Lung (tissue), 12 donors: ENCODE measurements around the gene CTU2. TPM values are rescaled to one million over a fixed set of nuclear protein-coding genes. Genes with fewer than 3 reads are reported as not detected.

Experiments
- ATAC-seq: fragments of 200-7000 bp; cut with Tn5 transposase; one replicate; pipeline ENCODE4 v1.9.1; 2020; ENCODE audit warnings: moderate number of reproducible peaks; ENCODE audit not compliant: insufficient read depth, low FRiP score
- DNase-seq, 3 donors: peaks; one replicate each; pipeline ENCODE4 v3.0.0-alpha.2; 2013 to 2017
- H3K27ac ChIP-seq, 2 donors: one replicate each; pipeline ENCODE4 v1.5.1; 2013; ENCODE audit warnings: mild to moderate bottlenecking in 2 of 2, moderate library complexity in 2 of 2, control low read depth in 1 of 2, inconsistent platforms in 1 of 2, low read depth in 1 of 2, low read length in 1 of 2
- H3K27me3 ChIP-seq, 3 donors: one replicate each; pipeline ENCODE4 v1.5.1; 2013; ENCODE audit warnings: low read length in 2 of 3; ENCODE audit not compliant: control insufficient read depth in 3 of 3, insufficient read depth in 3 of 3
- H3K36me3 ChIP-seq, 4 donors: one replicate each; pipeline ENCODE4 v1.5.1; 2013; ENCODE audit warnings: low read length in 4 of 4, mild to moderate bottlenecking in 1 of 4, moderate library complexity in 1 of 4; ENCODE audit not compliant: control insufficient read depth in 4 of 4, insufficient read depth in 4 of 4
- H3K4me1 ChIP-seq, 5 donors: one replicate each; pipeline ENCODE4 v1.5.1; 2013; ENCODE audit warnings: low read length in 5 of 5, mild to moderate bottlenecking in 2 of 5, moderate library complexity in 1 of 5; ENCODE audit not compliant: control insufficient read depth in 5 of 5, insufficient read depth in 5 of 5
- H3K4me3 ChIP-seq: one replicate; pipeline ENCODE4 v1.5.1; 2013; ENCODE audit warnings: mild to moderate bottlenecking, control low read depth, moderate library complexity
- H3K9ac ChIP-seq, 2 donors: one replicate each; pipeline ENCODE4 v1.5.1; 2013; ENCODE audit warnings: low read length in 2 of 2, control low read depth in 1 of 2; ENCODE audit not compliant: insufficient read depth in 1 of 2
- H3K9me3 ChIP-seq, 4 donors: one replicate each; pipeline ENCODE4 v1.5.1; 2013; ENCODE audit warnings: low read length in 3 of 4, mild to moderate bottlenecking in 1 of 4, moderate library complexity in 1 of 4; ENCODE audit not compliant: control insufficient read depth in 4 of 4, insufficient read depth in 3 of 4
- WGBS, 2 donors: extraction: QIAGEN DNeasy Blood & Tissue Kit; methylation state at CpG; one replicate each; pipeline ENCODE4 v1.1.7; 2013; 5-methylcytosine and 5-hydroxymethylcytosine counted together
- polyA plus RNA-seq, 2 donors: library from polyadenylated mRNA; stranded (reverse); fragments of 200-250 nt; gene quantifications; one replicate each; pipeline ENCODE4 v1.2.1, GENCODE V29; 2013
- total RNA-seq, 2 donors: library from RNA; depleted of rRNA in 1 of 2; stranded (reverse); fragments of >200 nt in 1 of 2; gene quantifications; one replicate each; pipeline ENCODE4 v1.2.1, GENCODE V29; 2014 to 2021
- TF ChIP-seq, protein P1 (sequence below): IDR thresholded peaks from 2 replicates; pipeline ENCODE4 v1.5.1; 2012; ENCODE audit warnings: mild to moderate bottlenecking; ENCODE audit errors: control extremely low read depth, extremely low read depth
- donor health status: control.
- donor health status: control.
- donor health status: Bipolar disorder and iron deficiency.
- donor health status: healthy.
- donor health status: DM: yes; HTN: yes; CAD: no.

The CTU2 gene
- total and polyA plus RNA-seq, 4 donors, result 5.7 to 23.4 (median 18.3) TPM

DNA sequence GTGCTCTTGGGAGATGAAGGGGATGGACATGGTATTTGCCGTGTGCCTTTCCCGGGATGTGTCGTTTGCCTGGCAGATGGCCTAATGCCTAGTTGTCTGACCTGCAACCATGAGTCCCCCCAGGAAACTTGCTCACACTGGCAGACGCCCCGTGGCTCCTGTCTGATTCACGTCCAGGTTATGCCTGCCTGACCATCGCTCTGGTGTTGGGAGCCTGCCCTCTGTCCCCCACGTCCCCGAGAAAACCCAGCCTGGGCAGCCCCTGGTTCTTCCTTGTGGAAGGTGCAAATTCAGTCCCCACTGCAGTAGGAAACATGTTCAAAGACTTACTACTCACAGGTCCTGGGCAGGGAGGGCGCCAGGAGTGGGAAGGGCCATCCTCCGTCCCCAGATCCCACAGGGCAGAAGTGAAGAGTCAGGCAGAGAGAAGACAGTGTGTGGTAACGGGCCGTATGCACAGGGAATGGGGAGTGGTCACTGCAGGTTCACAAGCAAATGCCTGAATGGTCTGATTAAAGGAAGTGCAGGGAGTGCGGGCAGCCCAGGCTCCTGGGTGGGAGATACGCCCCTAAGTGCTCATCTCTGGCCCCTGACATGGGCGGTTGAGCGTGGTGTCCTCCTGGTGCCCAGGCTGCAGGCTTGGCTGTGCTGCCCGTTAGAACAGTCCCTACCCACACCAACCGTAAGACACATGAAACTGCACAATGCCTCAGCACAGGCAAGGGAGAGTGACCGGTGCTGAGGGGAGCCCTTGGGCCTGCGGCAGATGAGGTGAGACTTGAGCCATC is 15.8 kb upstream of the CTU2 start:
- TF ChIP-seq, protein P1, sequence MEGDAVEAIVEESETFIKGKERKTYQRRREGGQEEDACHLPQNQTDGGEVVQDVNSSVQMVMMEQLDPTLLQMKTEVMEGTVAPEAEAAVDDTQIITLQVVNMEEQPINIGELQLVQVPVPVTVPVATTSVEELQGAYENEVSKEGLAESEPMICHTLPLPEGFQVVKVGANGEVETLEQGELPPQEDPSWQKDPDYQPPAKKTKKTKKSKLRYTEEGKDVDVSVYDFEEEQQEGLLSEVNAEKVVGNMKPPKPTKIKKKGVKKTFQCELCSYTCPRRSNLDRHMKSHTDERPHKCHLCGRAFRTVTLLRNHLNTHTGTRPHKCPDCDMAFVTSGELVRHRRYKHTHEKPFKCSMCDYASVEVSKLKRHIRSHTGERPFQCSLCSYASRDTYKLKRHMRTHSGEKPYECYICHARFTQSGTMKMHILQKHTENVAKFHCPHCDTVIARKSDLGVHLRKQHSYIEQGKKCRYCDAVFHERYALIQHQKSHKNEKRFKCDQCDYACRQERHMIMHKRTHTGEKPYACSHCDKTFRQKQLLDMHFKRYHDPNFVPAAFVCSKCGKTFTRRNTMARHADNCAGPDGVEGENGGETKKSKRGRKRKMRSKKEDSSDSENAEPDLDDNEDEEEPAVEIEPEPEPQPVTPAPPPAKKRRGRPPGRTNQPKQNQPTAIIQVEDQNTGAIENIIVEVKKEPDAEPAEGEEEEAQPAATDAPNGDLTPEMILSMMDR, result no peak
- Histone ChIP-seq H3K9me3 (no peaks in the 10 kb centered on the region), H3K9ac (no peak overlapping the region), H3K36me3 (no peaks in the 10 kb centered on the region), H3K4me3 (no peak overlapping the region), H3K27me3 (peaks cover 0 to 28% (median 24%) of the 10 kb centered on the region in 3 donors), H3K4me1 (peaks cover 0 to 10% (median 0%) of the 10 kb centered on the region in 5 donors), H3K27ac (no peak overlapping the region)
- ATAC-seq (no peak), DNase-seq (no peak)
- 77 to 81% methylated on average over 21 of the region's 21 CpGs for WGBS, 2 donors

DNA sequence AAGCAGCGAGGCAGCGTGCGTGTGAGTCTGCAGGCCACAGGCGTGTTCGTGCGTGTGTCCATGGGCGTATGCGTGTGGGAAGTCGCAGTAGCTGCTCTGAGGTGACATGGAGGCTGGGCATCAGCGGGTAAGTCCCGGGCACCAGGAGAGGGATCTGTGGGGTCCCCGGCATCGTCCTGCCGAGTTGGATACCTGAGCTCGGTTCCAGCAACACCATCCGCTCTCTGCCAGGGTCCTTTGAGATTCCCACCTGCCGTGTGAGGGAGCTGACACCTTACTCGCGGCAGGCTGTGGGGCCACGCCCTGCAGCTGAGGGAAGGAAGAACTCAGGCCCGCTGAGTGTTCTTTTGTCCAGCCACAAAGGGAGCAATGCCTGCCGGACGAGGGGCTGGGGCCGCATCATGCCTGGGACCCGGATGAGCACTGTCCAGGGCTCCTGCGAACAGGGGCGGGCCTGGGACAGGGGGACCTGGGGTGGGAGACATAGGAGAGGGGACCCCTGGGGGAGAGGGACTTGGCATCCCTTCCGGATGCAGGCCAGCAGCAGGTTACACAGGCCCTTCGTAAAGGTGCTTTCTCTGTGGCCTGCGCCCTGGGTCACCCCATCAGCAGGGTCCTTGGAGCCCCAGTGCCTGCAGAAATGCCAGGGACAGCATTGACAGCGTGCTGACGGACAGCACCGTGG is 15.0 kb upstream of the CTU2 start:
- H3K36me3 ChIP-seq, result peaks cover 0 to 5% (median 0%) of the 10 kb centered on the region in 4 donors
- H3K4me3 ChIP-seq, result no peak overlapping the region
- no peaks in the 10 kb centered on the region for H3K9me3 ChIP-seq
- no peak overlapping the region for H3K27ac ChIP-seq
- peaks cover 0 to 5% (median 0%) of the 10 kb centered on the region in 5 donors for H3K4me1 ChIP-seq
- H3K27me3 ChIP-seq, result peaks cover 0 to 24% (median 18%) of the 10 kb centered on the region in 3 donors
- 83 to 84% methylated on average over 33 of the region's 33 CpGs for WGBS, 2 donors
- no peak for DNase-seq
- no peak overlapping the region for H3K9ac ChIP-seq
- TF ChIP-seq, protein P1, result no peak
- no peak for ATAC-seq

DNA sequence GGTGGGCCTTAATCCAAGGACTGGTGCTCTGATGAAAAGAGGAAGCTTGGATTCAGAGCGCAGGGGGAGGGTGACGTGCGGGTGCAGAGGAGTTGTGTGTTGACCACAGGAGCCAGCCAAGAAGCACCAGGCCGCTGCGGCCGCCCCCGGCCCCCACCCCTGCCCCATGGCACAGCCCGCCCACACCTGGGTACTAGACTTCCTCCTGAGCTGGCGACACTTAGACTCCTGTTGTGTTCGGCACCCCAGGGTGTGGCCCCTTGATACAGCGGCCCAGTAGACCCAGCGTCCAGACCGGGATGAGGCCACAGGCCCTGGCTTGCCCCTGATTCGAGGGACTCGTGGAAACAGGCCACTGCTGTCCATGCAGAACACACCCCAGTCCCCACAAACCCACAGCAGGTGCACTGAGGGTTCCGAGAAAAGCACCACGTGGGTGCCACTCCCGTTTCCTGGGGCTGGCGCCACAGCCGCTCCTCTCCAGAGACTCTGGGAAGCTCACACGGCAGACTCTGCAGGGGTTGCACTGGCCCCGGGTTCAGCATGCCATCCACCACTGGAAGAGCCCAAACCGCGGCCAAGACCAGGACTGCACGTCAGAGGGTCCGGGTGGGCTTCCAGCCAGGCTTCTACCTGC is 14.3 kb upstream of the CTU2 start:
- TF ChIP-seq, protein P1, result no peak
- 47 to 66% methylated on average over 22 to 26 of the region's 26 CpGs for WGBS, 2 donors
- Histone ChIP-seq H3K27me3 (peaks cover 0 to 20% (median 13%) of the 10 kb centered on the region in 3 donors), H3K4me1 (peaks cover 0 to 2% (median 0%) of the 10 kb centered on the region in 5 donors), H3K27ac (peak overlapping the region in 1 of 2 donors; percentile 33), H3K9me3 (no peaks in the 10 kb centered on the region), H3K9ac (no peak overlapping the region), H3K36me3 (peaks cover 0 to 10% (median 0%) of the 10 kb centered on the region in 4 donors), H3K4me3 (no peak overlapping the region)
- ATAC-seq (no peak), DNase-seq (no peak)
